ENCODE measurements around the gene PDCD2. TPM values are rescaled to one million over a fixed set of nuclear protein-coding genes. Genes with fewer than 3 reads are reported as not detected.
A peak's percentile ranks its signal among the peaks of the same experiment; 100 is the strongest.

Gene PDCD2
- total and polyA plus RNA-seq, 9 of the 15 experiments (the other 6 are each of a cell fraction or from before 2014, with no cell fraction given): 67.3 to 430 (median 318) TPM

DNA sequence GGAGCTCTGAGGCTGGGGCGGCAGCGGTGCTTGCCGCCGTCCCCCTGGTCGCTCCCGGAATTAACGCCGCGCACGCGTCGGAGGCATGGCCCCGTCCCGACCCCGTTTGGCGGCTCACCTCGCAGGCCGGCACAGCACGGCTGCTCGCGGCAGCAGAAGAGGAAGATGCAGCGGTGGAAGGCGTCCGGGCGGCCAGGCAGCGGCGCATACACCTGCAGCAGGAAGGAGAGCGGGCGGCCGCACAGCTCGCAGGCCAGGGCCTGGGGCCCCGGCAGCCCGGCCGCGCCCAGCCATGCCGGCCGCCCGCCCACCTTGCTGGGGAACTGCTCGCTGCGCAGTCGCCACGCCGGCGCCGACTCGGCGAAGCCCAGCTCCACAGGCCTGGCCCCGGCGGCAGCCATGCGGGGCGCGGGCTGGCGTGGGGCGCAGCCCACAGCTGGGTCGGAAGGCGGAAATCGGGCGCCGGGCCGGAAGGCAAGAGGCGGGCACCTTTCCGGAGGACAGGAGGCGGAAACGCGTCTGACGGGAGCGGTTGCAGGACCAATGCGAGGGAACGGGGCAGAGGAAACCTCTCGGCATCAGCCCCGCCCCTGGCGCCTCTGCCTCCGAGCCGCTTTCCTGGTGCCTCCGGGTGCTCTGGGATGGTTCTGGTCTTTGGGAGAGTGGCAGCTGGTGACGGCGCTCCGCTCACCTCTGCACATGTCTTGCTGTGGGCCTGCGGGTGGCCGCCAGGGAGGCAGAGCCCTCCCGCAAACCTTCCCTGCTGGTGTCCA is at the start of gene PDCD2 (continued):
- TF ChIP-seq, protein P1, sequence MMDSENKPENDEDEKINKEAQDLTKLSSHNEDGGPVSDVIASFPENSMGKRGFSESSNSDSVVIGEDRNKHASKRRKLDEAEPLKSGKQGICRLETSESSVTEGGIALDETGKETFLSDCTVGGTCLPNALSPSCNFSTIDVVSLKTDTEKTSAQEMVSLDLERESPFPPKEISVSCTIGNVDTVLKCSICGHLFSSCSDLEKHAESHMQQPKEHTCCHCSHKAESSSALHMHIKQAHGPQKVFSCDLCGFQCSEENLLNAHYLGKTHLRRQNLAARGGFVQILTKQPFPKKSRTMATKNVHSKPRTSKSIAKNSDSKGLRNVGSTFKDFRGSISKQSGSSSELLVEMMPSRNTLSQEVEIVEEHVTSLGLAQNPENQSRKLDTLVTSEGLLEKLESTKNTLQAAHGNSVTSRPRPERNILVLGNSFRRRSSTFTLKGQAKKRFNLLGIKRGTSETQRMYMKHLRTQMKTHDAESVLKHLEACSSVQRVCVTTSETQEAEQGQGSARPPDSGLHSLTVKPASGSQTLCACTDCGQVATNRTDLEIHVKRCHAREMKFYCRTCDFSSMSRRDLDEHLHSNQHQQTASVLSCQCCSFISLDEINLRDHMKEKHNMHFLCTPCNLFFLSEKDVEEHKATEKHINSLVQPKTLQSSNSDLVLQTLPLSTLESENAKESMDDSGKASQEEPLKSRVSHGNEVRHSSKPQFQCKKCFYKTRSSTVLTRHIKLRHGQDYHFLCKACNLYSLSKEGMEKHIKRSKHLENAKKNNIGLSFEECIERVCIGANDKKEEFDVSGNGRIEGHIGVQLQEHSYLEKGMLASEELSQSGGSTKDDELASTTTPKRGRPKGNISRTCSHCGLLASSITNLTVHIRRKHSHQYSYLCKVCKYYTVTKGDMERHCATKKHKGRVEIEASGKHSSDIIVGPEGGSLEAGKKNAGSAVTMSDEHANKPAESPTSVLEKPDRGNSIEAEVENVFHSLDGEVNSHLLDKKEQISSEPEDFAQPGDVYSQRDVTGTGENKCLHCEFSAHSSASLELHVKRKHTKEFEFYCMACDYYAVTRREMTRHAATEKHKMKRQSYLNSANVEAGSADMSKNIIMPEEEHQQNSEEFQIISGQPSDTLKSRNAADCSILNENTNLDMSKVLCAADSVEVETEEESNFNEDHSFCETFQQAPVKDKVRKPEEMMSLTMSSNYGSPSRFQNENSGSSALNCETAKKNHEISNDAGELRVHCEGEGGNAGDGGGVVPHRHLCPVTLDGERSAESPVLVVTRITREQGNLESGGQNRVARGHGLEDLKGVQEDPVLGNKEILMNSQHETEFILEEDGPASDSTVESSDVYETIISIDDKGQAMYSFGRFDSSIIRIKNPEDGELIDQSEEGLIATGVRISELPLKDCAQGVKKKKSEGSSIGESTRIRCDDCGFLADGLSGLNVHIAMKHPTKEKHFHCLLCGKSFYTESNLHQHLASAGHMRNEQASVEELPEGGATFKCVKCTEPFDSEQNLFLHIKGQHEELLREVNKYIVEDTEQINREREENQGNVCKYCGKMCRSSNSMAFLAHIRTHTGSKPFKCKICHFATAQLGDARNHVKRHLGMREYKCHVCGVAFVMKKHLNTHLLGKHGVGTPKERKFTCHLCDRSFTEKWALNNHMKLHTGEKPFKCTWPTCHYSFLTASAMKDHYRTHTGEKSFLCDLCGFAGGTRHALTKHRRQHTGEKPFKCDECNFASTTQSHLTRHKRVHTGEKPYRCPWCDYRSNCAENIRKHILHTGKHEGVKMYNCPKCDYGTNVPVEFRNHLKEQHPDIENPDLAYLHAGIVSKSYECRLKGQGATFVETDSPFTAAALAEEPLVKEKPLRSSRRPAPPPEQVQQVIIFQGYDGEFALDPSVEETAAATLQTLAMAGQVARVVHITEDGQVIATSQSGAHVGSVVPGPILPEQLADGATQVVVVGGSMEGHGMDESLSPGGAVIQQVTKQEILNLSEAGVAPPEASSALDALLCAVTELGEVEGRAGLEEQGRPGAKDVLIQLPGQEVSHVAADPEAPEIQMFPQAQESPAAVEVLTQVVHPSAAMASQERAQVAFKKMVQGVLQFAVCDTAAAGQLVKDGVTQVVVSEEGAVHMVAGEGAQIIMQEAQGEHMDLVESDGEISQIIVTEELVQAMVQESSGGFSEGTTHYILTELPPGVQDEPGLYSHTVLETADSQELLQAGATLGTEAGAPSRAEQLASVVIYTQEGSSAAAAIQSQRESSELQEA (IDR thresholded peaks at IDR 0.05; ENCODE audit: low read depth): no peak
- TF ChIP-seq BACH1 (tag; IDR thresholded peaks at IDR 0.05): no peak
- 0 out of 2 replicates have a peak, but pooled peaks have one; percentile 53 for TF ChIP-seq RBM14 (IDR thresholded peaks at IDR 0.05; ENCODE audit: borderline replicate concordance, insufficient read depth, low read depth, low read length)
- TF ChIP-seq CXXC5 (CRISPR knock-in tag; IDR thresholded peaks at IDR 0.05): peak; percentile 93
- TF ChIP-seq ZNF561 (CRISPR knock-in tag; conservative IDR thresholded peaks at IDR 0.05): no peak
- TF ChIP-seq SMAD4 (CRISPR knock-in tag; conservative IDR thresholded peaks at IDR 0.05): peak; percentile 80
- TF ChIP-seq XRCC3 (IDR thresholded peaks at IDR 0.05): no peak
- peak; percentile 69; the same call in 1 of the 2 replicates for TF ChIP-seq KLF1 (tag; IDR thresholded peaks at IDR 0.05)
- no peak for TF ChIP-seq SRSF9 (IDR thresholded peaks at IDR 0.05; ENCODE audit: borderline replicate concordance, low read depth, low read length)
- TF ChIP-seq SOX6 (IDR thresholded peaks at IDR 0.05): peak; percentile 67; the same call in 1 of the 2 replicates
- TF ChIP-seq ILK (tag; IDR thresholded peaks at IDR 0.05; ENCODE audit: borderline replicate concordance, low read depth): no peak
- no peak for TF ChIP-seq ZNF253 (CRISPR knock-in tag; conservative IDR thresholded peaks at IDR 0.05)
- TF ChIP-seq XRCC4 (IDR thresholded peaks at IDR 0.05; ENCODE audit: extremely low read depth, insufficient read depth, insufficient read length): no peak
- TF ChIP-seq ELF4 (CRISPR knock-in tag; IDR thresholded peaks at IDR 0.05): 0 out of 2 replicates have a peak, but pooled peaks have one; percentile 70
- TF ChIP-seq, protein P2, sequence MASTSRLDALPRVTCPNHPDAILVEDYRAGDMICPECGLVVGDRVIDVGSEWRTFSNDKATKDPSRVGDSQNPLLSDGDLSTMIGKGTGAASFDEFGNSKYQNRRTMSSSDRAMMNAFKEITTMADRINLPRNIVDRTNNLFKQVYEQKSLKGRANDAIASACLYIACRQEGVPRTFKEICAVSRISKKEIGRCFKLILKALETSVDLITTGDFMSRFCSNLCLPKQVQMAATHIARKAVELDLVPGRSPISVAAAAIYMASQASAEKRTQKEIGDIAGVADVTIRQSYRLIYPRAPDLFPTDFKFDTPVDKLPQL (IDR thresholded peaks at IDR 0.05; ENCODE audit: extremely low read depth, insufficient read length): no peak
- TF ChIP-seq ZNF717 (CRISPR knock-in tag; IDR thresholded peaks at IDR 0.05): no peak
- no peak for TF ChIP-seq MECOM (CRISPR knock-in tag; IDR thresholded peaks at IDR 0.05)
- peak; percentile 88 for TF ChIP-seq SUPT5H (IDR thresholded peaks at IDR 0.05)
- TF ChIP-seq CBX5 (IDR thresholded peaks at IDR 0.05; ENCODE audit: borderline replicate concordance, low read depth): peak; percentile 7; the same call in 1 of the 2 replicates
- no peak for TF ChIP-seq CREBBP (IDR thresholded peaks at IDR 0.05; ENCODE audit: low read depth, low read length)
- no peak for TF ChIP-seq LEF1 (IDR thresholded peaks at IDR 0.05)

Measured in K562 (cell line).